ENCODE results near the gene CASR.

DNA sequence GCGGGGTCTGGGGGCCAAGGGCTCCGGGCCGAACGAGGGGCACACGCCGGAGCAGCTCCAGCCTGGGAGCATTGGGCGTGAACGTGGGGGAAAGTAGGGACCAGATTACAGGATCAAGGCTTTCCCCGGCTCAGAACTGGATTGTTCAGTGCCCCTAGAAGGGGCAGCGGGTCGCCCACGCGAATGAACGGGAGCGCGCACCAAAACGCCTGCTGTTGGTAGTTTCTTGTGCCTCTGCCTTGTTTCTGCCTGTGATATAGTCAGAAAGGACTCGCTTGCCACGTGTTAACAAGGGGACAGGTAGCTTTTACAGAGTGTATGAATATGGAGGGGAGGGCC, 1.1 kb downstream of the CASR start:
- TF ChIP-seq ZFP3 (CRISPR knock-in tag; IDR thresholded peaks at IDR 0.05) (no peak), TOX (CRISPR knock-in tag; IDR thresholded peaks at IDR 0.05; ENCODE audit: borderline replicate concordance) (no peak), TSHZ2 (CRISPR knock-in tag; IDR thresholded peaks at IDR 0.05) (no peak), TCF4 (CRISPR knock-in tag; IDR thresholded peaks at IDR 0.05; ENCODE audit: borderline replicate concordance) (no peak)
